ENCODE data around the gene PIP4K2C.

- TF ChIP-seq EZH2 (IDR thresholded peaks at IDR 0.05; ENCODE audit: low read depth) (no peak), CTCF (conservative IDR thresholded peaks at IDR 0.05) (no peak)
These were observed 15.4 kb downstream of the PIP4K2C start for GRCh38 chr12:57606399-57606798.

Measured in PC-9 (cell line).